Measurements from ENCODE around the gene PRAMEF13.
"Not testable (repeated sequence)": the region's sequence is repeated elsewhere in the genome, so short reads cannot be mapped to it uniquely, and the experiment has no call there.

GRCh38 chr1:13216619-13217018 lies 15.4 kb upstream of the PRAMEF13 start:
- TF ChIP-seq MXI1 (conservative IDR thresholded peaks at IDR 0.05; ENCODE audit: poor library complexity, severe bottlenecking); EZH2 (IDR thresholded peaks at IDR 0.05; ENCODE audit: borderline replicate concordance, insufficient read depth, low read length, poor library complexity, severe bottlenecking); REST (IDR thresholded peaks at IDR 0.05; ENCODE audit: borderline replicate concordance); RAD21 (conservative IDR thresholded peaks at IDR 0.05); POLR2AphosphoS5 (IDR thresholded peaks at IDR 0.05); SMC3 (conservative IDR thresholded peaks at IDR 0.05; ENCODE audit: poor library complexity); EP300 (conservative IDR thresholded peaks at IDR 0.05; ENCODE audit: poor library complexity, severe bottlenecking): not testable (repeated sequence)
- TF ChIP-seq, protein P1, sequence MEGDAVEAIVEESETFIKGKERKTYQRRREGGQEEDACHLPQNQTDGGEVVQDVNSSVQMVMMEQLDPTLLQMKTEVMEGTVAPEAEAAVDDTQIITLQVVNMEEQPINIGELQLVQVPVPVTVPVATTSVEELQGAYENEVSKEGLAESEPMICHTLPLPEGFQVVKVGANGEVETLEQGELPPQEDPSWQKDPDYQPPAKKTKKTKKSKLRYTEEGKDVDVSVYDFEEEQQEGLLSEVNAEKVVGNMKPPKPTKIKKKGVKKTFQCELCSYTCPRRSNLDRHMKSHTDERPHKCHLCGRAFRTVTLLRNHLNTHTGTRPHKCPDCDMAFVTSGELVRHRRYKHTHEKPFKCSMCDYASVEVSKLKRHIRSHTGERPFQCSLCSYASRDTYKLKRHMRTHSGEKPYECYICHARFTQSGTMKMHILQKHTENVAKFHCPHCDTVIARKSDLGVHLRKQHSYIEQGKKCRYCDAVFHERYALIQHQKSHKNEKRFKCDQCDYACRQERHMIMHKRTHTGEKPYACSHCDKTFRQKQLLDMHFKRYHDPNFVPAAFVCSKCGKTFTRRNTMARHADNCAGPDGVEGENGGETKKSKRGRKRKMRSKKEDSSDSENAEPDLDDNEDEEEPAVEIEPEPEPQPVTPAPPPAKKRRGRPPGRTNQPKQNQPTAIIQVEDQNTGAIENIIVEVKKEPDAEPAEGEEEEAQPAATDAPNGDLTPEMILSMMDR (IDR thresholded peaks at IDR 0.05; ENCODE audit: poor library complexity, severe bottlenecking), result not testable (repeated sequence)
